ENCODE results near the gene CLMP. TPM values are rescaled to one million over a fixed set of nuclear protein-coding genes. Genes with fewer than 3 reads are reported as not detected.
A peak's percentile ranks its signal among the peaks of the same experiment; 100 is the strongest.
"Not testable (repeated sequence)": the region's sequence is repeated elsewhere in the genome, so short reads cannot be mapped to it uniquely, and the experiment has no call there.

CLMP gene
- total RNA-seq, 1 experiment from 2014 or later, result 24.3 TPM

- H3K27me3 ChIP-seq (ENCODE audit: control insufficient read depth, insufficient read depth, low read length), result no peaks in the 10 kb centered on the region
- peaks cover 3% of the 10 kb centered on the region for H3K36me3 ChIP-seq (replicated peaks; ENCODE audit: control insufficient read depth, insufficient read depth, low read length)
- no peak overlapping the region for H3K4me3 ChIP-seq (ENCODE audit: insufficient read depth, low read depth, low read length)
- no peak for DNase-seq
Observed at GRCh38 chr11:123069908-123070821, 124.9 kb downstream of the CLMP start.

- no peak for DNase-seq
- H3K36me3 ChIP-seq (replicated peaks; ENCODE audit: control insufficient read depth, insufficient read depth, low read length), result peaks cover 4% of the 10 kb centered on the region
- H3K27me3 ChIP-seq (ENCODE audit: control insufficient read depth, insufficient read depth, low read length), result no peaks in the 10 kb centered on the region
- H3K4me3 ChIP-seq (ENCODE audit: insufficient read depth, low read depth, low read length), result no peak overlapping the region
Observed at GRCh38 chr11:123065621-123066020, 129.4 kb downstream of the CLMP start.

- H3K4me3 ChIP-seq (ENCODE audit: insufficient read depth, low read depth, low read length), result no peak overlapping the region; the same call in 1 of the 2 replicates
- peaks cover 20% of the 10 kb centered on the region for H3K36me3 ChIP-seq (replicated peaks; ENCODE audit: control insufficient read depth, insufficient read depth, low read length)
- no peak for DNase-seq
- H3K27me3 ChIP-seq (ENCODE audit: control insufficient read depth, insufficient read depth, low read length), result no peaks in the 10 kb centered on the region
Observed at GRCh38 chr11:123063826-123064657, 131.0 kb downstream of the CLMP start.

DNA sequence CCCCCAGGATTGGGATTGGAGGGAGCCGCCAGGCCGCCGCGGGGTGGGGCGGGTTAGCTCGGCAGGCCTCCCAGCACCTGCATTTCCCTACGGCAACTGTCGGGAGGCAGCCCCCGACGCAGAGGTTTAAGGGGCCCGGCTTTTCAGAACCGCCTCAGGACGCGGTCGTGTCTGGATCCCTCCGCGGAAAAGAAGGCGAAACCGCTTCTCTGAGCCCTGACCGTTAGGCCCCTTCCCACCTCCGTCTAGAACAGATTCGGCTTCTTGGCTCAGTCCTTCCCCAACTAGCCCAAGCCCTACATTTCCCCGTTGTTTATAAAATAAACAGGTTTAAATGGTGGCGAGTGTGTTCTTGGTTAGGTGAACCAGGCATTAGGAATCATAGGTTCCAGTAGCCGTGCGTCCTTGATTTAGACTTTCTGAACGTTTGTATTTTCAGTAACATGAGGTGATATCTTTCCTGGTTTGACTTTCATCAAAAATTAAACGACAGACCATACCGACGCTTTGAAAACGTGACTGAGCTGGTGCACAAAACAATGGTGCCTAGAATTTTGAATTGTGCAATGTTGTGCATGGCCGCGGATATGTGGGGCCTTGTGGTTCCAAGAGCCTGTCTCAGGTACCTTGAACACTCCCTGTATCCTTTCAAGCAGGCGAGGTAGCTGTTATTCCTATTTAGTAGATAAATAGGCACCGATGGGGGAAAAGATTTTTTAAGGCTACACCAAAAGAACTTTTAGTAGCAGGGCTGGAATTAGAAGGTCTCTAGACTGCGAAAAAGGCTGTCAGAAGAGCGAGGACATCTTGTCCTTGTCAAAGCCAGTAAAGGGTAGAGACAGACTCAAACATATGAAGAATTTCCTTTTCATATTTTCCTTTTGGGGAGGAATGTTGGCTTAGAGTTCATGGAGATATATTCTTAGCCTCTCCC, 131.9 kb downstream of the CLMP start:
- DNase-seq, result no peak
- no peaks in the 10 kb centered on the region for H3K27me3 ChIP-seq (ENCODE audit: control insufficient read depth, insufficient read depth, low read length)
- H3K36me3 ChIP-seq (replicated peaks; ENCODE audit: control insufficient read depth, insufficient read depth, low read length), result peaks cover 29% of the 10 kb centered on the region

GRCh38 chr11:123062158-123062891, 132.7 kb downstream of the CLMP start:
- peak; percentile 96 for DNase-seq
- Histone ChIP-seq H3K36me3 (replicated peaks; ENCODE audit: control insufficient read depth, insufficient read depth, low read length) (peaks cover 36% of the 10 kb centered on the region), H3K27me3 (ENCODE audit: control insufficient read depth, insufficient read depth, low read length) (no peaks in the 10 kb centered on the region), H3K4me3 (ENCODE audit: insufficient read depth, low read depth, low read length) (peak overlapping the region; percentile 98)

More for the DNA sequence above, 131.9 kb downstream of the CLMP start:
- peak overlapping the region; percentile 98 for H3K4me3 ChIP-seq (ENCODE audit: insufficient read depth, low read depth, low read length)

DNA sequence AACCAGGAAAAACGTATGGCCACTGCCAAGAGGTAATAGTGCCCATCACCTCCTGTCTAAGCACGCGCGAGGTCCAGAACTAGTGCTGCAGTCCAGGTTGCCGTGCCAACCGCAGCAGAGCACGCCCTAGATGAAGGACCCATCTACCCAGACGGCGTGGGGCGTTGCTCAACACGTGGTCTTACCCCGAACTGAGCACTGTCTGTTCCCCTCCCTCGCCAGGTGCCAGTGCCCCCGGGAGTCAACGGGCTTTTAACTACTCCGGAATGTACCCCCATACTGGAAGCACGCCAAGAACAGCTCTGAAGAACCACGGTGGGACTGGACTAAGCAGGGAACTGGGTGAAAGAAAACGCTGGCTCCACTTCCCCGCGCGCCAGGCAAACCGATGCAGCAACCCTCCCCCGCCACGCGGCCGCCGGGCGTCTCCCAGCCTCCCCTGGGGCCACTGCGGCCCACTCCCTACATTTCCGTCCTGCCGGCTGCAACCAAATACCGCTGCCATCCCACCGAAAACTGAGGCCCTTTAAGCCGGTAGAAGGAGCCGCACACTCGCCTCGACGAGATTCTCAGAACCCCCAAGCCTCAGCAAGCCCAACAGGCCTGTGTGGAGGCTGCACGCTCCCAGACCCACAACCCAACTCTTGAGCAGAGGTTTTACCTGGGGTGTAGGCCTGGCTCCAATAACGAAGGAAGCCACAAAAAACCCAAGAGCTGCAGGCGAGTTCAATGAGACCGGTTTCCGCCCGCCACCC, 133.5 kb downstream of the CLMP start, which contains the start of gene HSPA8:
Gene HSPA8 (minus strand): TSS at position 734 of the 755 bp plus-strand sequence. CDS start 812 bp downstream, outside the sequence.
- no peaks in the 10 kb centered on the region for H3K27me3 ChIP-seq (ENCODE audit: control insufficient read depth, insufficient read depth, low read length)
- H3K36me3 ChIP-seq (replicated peaks; ENCODE audit: control insufficient read depth, insufficient read depth, low read length), result peaks cover 44% of the 10 kb centered on the region
- H3K4me3 ChIP-seq (ENCODE audit: insufficient read depth, low read depth, low read length), result peak within 1 kb of the TSS; percentile 98
- DNase-seq, result no peak

GRCh38 chr11:123060277-123061000, 134.6 kb downstream of the CLMP start:
- no peaks in the 10 kb centered on the region for H3K27me3 ChIP-seq (ENCODE audit: control insufficient read depth, insufficient read depth, low read length)
- no peak for DNase-seq
- peak overlapping the region; percentile 98 for H3K4me3 ChIP-seq (ENCODE audit: insufficient read depth, low read depth, low read length)
- peaks cover 48% of the 10 kb centered on the region for H3K36me3 ChIP-seq (replicated peaks; ENCODE audit: control insufficient read depth, insufficient read depth, low read length)

- not testable (repeated sequence) for H3K4me3 ChIP-seq (ENCODE audit: insufficient read depth, low read depth, low read length); DNase-seq; H3K27me3 ChIP-seq (ENCODE audit: control insufficient read depth, insufficient read depth, low read length)
- peaks cover 48% of the 10 kb centered on the region for H3K36me3 ChIP-seq (replicated peaks; ENCODE audit: control insufficient read depth, insufficient read depth, low read length)
Observed at GRCh38 chr11:123059041-123059920, 135.8 kb downstream of the CLMP start.

- H3K4me3 ChIP-seq (ENCODE audit: insufficient read depth, low read depth, low read length), result no peak overlapping the region
- peaks cover 48% of the 10 kb centered on the region for H3K36me3 ChIP-seq (replicated peaks; ENCODE audit: control insufficient read depth, insufficient read depth, low read length)
- no peak for DNase-seq
- no peaks in the 10 kb centered on the region for H3K27me3 ChIP-seq (ENCODE audit: control insufficient read depth, insufficient read depth, low read length)
Observed at GRCh38 chr11:123057661-123058305, 137.3 kb downstream of the CLMP start.

- no peak for DNase-seq
- no peak overlapping the region for H3K4me3 ChIP-seq (ENCODE audit: insufficient read depth, low read depth, low read length)
- peaks cover 48% of the 10 kb centered on the region for H3K36me3 ChIP-seq (replicated peaks; ENCODE audit: control insufficient read depth, insufficient read depth, low read length)
- no peaks in the 10 kb centered on the region for H3K27me3 ChIP-seq (ENCODE audit: control insufficient read depth, insufficient read depth, low read length)
Observed at GRCh38 chr11:123056835-123057491, 138.1 kb downstream of the CLMP start.

Measured in H7 (cell line).